K562 (cell line): ENCODE data around the gene IQGAP3. TPM values are rescaled to one million over a fixed set of nuclear protein-coding genes. Genes with fewer than 3 reads are reported as not detected.

Source experiments
- ATAC-seq: fragments of 200-7000 bp; cut with Tn5 transposase; 3 replicates; pipeline ENCODE4 v1.9.1; 2020; ENCODE audit warnings: moderate library complexity
- BruUV-seq: library from RNA; stranded (reverse); fragments of 400-500 nt; replicated peaks from 2 replicates; lab custom pipeline; 2021; lab: Mats Ljungman, UMichigan
- CTCF ChIA-PET: fragments of 300-600 bp; formaldehyde crosslinking; extraction: SDS; loops from one replicate; lab custom pipeline; 2021; ENCODE audit warnings: low intra/inter-chr PET ratio; lab: Yijun Ruan, JAX
- POLR2A ChIA-PET: fragments of 300-600, 350-650 bp; sonication (Branson Sonifier 250); formaldehyde crosslinking; extraction: SDS; loops from one replicate; lab custom pipeline; 2021; ENCODE audit warnings: antibody characterized with exemption, inconsistent platforms; lab: Yijun Ruan, JAX
- DNase-seq, 4 experiments: peaks; one replicate each; pipeline versions ENCODE4 v3.0.0 to v3.0.0-alpha.2; 2011 to 2018; ENCODE audit warnings: low spot score in 3 of 4, mixed read lengths in 3 of 4; ENCODE audit errors: extremely low read depth in 1 of 4
- FAIRE-seq: peaks from 2 replicates; lab custom pipeline; 2011; peaks lifted over from hg19 to GRCh38; lab: Jason Lieb, UNC
- H2AFZ ChIP-seq: 2 replicates; pipeline ENCODE4 v1.6.0; 2011; ENCODE audit warnings: low read depth, low read length, control low read depth, inconsistent platforms
- H3K27ac ChIP-seq: fragments of 200-600 bp; 3 replicates; pipeline ENCODE4 v1.8.0; 2011; ENCODE audit warnings: low read depth, mild to moderate bottlenecking, control low read depth, inconsistent platforms, low read length, moderate library complexity, mixed read lengths; ENCODE audit errors: extremely low read depth
- H3K27me3 ChIP-seq, 2 experiments: fragments of 300-600 bp in 1 of 2; 2 replicates in 1 of 2; 3 replicates in 1 of 2; pipeline versions ENCODE4 v1.6.0 to v1.8.0; 2011; ENCODE audit warnings: inconsistent platforms in 2 of 2, low read length in 2 of 2, mild to moderate bottlenecking in 1 of 2, mixed read lengths in 1 of 2, moderate library complexity in 1 of 2; ENCODE audit not compliant: control insufficient read depth in 2 of 2, insufficient read depth in 2 of 2
- H3K36me3 ChIP-seq: fragments of 300-600 bp; 3 replicates; pipeline ENCODE4 v1.8.0; 2011; ENCODE audit warnings: mild to moderate bottlenecking, low read length, inconsistent platforms; ENCODE audit not compliant: control insufficient read depth, insufficient read depth
- H3K4me1 ChIP-seq, 2 experiments: fragments of 200-600 bp in 1 of 2; replicated peaks in 1 of 2; 2 replicates in 1 of 2; 3 replicates in 1 of 2; pipeline versions ENCODE4 v1.5.1 to v1.8.0; 2011; ENCODE audit warnings: inconsistent platforms in 2 of 2, low read length in 2 of 2, mild to moderate bottlenecking in 1 of 2, mixed read lengths in 1 of 2, moderate library complexity in 1 of 2; ENCODE audit not compliant: control insufficient read depth in 2 of 2, insufficient read depth in 2 of 2
- H3K4me2 ChIP-seq: 2 replicates; pipeline ENCODE4 v1.6.1; 2011; ENCODE audit warnings: low read length, control low read depth, inconsistent platforms, mixed read lengths; ENCODE audit not compliant: insufficient read depth
- H3K4me3 ChIP-seq: fragments of 200-600 bp; sonication (generic), shearing (Covaris generic); 2 replicates; pipeline ENCODE4 v1.5.1; 2016; ENCODE audit warnings: control low read depth, inconsistent platforms
- H3K79me2 ChIP-seq: fragments of 200-600 bp; 3 replicates; pipeline ENCODE4 v1.8.0; 2011; ENCODE audit warnings: low read length, inconsistent platforms; ENCODE audit not compliant: control insufficient read depth, insufficient read depth
- H3K9ac ChIP-seq, 2 experiments: 2 replicates each; pipeline versions ENCODE4 v1.6.0 to v1.6.1; 2011; ENCODE audit warnings: low read depth in 2 of 2, low read length in 2 of 2, control low read depth in 1 of 2, inconsistent platforms in 1 of 2, mild to moderate bottlenecking in 1 of 2, mixed read lengths in 1 of 2; ENCODE audit not compliant: insufficient read depth in 1 of 2
- H3K9me1 ChIP-seq: one replicate; pipeline ENCODE4 v1.6.0; 2011; ENCODE audit warnings: inconsistent platforms, mild to moderate bottlenecking, low read length, moderate library complexity; ENCODE audit not compliant: control insufficient read depth, insufficient read depth
- H3K9me3 ChIP-seq: replicated peaks from 2 replicates; pipeline ENCODE4 v1.5.1; 2011; ENCODE audit warnings: low read depth, low read length, inconsistent platforms; ENCODE audit not compliant: control insufficient read depth, insufficient read depth
- H4K20me1 ChIP-seq: replicated peaks from 2 replicates; pipeline ENCODE4 v1.6.1; 2011; ENCODE audit warnings: low read length, inconsistent platforms, mixed read lengths; ENCODE audit not compliant: control insufficient read depth, insufficient read depth
- BRF1 ChIP-seq: IDR thresholded peaks from 3 replicates; pipeline ENCODE4 v1.6.1; 2011; ENCODE audit warnings: borderline replicate concordance, mild to moderate bottlenecking; ENCODE audit not compliant: insufficient read length; ENCODE audit errors: extremely low read depth
- SMARCB1 ChIP-seq: IDR thresholded peaks from 2 replicates; pipeline ENCODE4 v1.6.1; 2011; ENCODE audit warnings: improper control_type of control experiment, low read depth; ENCODE audit not compliant: insufficient read length
- VEZF1 ChIP-seq: fragments of 200-800 bp; sonication (Bioruptor generic); IDR thresholded peaks from 2 replicates; pipeline ENCODE4 v1.6.1; 2017; ENCODE audit warnings: missing genetic modification characterization, missing compliant biosample characterization
- XRCC4 ChIP-seq: IDR thresholded peaks from one replicate; pipeline ENCODE4 v1.6.1; 2011; ENCODE audit not compliant: insufficient read depth, insufficient read length; ENCODE audit errors: extremely low read depth
- ZBTB7A ChIP-seq: IDR thresholded peaks from 2 replicates; pipeline ENCODE4 v1.6.1; 2011; ENCODE audit warnings: low read depth, mild to moderate bottlenecking, low read length, moderate library complexity, borderline replicate concordance; ENCODE audit not compliant: control insufficient read depth
- WGBS: fragments of 100-300 bp; shearing (Covaris generic); methylation state at CpG from one replicate; pipeline ENCODE4 v1.1.6; 2016; ENCODE audit warnings: low coverage, mixed read lengths; ENCODE audit not compliant: insufficient coverage; ENCODE audit errors: missing lambda C conversion rate; 5-methylcytosine and 5-hydroxymethylcytosine counted together
- in situ Hi-C: fragments of 300-500 bp; cut with MboI; formaldehyde crosslinking; loops from 4 replicates; pipeline ENCODE4 v1.15.0; 2018; ENCODE audit warnings: inconsistent platforms, mixed read lengths
- intact Hi-C: fragments of 100-400 bp; cut with micrococcal nuclease; formaldehyde crosslinking; loops from 2 replicates; pipeline ENCODE4 v1.14.2; 2022
- polyA plus RNA-seq, 8 experiments: library from polyadenylated mRNA; depleted of rRNA in 4 of 8; stranded (reverse) in 5 of 8; unstranded in 3 of 8; fragments of >200 nt; fragmentation: Nextera tagmentation in 2 of 8; fragmentation: Illumina TruSeq in 1 of 8; extraction: Ambion mirVana in 2 of 8; extraction: Trizol in 1 of 8; gene quantifications; 2 replicates each; pipeline versions ENCODE4 v1.2.1 to v1.2.3, GENCODE V29; 2011 to 2014; ENCODE audit warnings: inconsistent platforms in 1 of 8, missing spikeins in 1 of 8
- total RNA-seq, 7 experiments: library from RNA; depleted of rRNA in 6 of 7; stranded (reverse); fragments of >200 nt in 6 of 7; fragmentation: Illumina TruSeq in 2 of 7; extraction: Trizol in 2 of 7; gene quantifications; 2 replicates each; pipeline versions ENCODE4 v1.2.1 to v1.2.3, GENCODE V29; 2011 to 2021; ENCODE audit warnings: low replicate concordance in 1 of 7

Gene IQGAP3
- total and polyA plus RNA-seq, 9 of the 15 experiments (the other 6 are each of a cell fraction or from before 2014, with no cell fraction given): 1.4 to 16.6 (median 11.9) TPM

- H3K4me2 ChIP-seq: peak overlapping the region; percentile 30
- DNase-seq (peak in 1 of 4 experiments; percentile 29), FAIRE-seq (no peak), ATAC-seq (no peak)
- no peak overlapping the region for H3K27ac ChIP-seq
- WGBS: 54% methylated on average over 7 of the region's 7 CpGs
- no peaks in the 10 kb centered on the region for H4K20me1 ChIP-seq
- ChIA-PET POLR2A (interaction anchor here (0.6 to 2.5 kb wide), 11 partner anchors 9 to 409 kb away, joined by 3 to 15 read pairs (median 4); no protein-coding TSS in a partner anchor), CTCF (no interaction called here)
- H3K27me3 ChIP-seq: peaks cover 0 to 5% of the 10 kb centered on the region in 2 experiments; a peak in 2 of 5 replicates
- no TSS peak for BruUV-seq
- H3K9me3 ChIP-seq: no peaks in the 10 kb centered on the region
- H3K4me3 ChIP-seq: no peak overlapping the region
- intact Hi-C loops: loop anchor here (5.0 kb wide), 1 partner anchor 396 kb away; the partner anchor contains the start of gene LMNA
- H2AFZ ChIP-seq: peak overlapping the region; percentile 83
- peaks cover 23 to 34% of the 10 kb centered on the region in 2 experiments for H3K4me1 ChIP-seq
- peaks cover 3% of the 10 kb centered on the region for H3K9me1 ChIP-seq
- no peaks in the 10 kb centered on the region for H3K36me3 ChIP-seq
- in situ Hi-C loops: no loop called here
- H3K79me2 ChIP-seq: no peaks in the 10 kb centered on the region
- TF ChIP-seq ZBTB7A (0 out of 2 replicates have a peak, but pooled peaks have one; percentile 34), BRF1 (no peak), VEZF1 (peak; percentile 28; the same call in 1 of the 2 replicates), SMARCB1 (no peak), XRCC4 (no peak)
- H3K9ac ChIP-seq: peak overlapping the region; percentile 13 to 53; a peak in 2 of 4 replicates
Observed at GRCh38 chr1:156508205-156508954, 64.0 kb downstream of the IQGAP3 start.
